Fibroblast of mammary gland (primary cell): Measurements from ENCODE around the gene TMEM30A.

ENCODE experiments used
- DNase-seq: peaks from one replicate; pipeline ENCODE4 v3.0.0-alpha.2; 2010; ENCODE audit warnings: low read depth
- H3K4me3 ChIP-seq: 2 replicates; pipeline ENCODE4 v1.5.1; 2011; ENCODE audit warnings: low read depth, mild to moderate bottlenecking, low read length, moderate library complexity; ENCODE audit not compliant: control insufficient read depth
- TF ChIP-seq, protein P1 (sequence below): conservative IDR thresholded peaks from 2 replicates; pipeline ENCODE4 v1.5.1; 2011; ENCODE audit warnings: low read depth, low read length, inconsistent platforms; ENCODE audit not compliant: control insufficient read depth, insufficient read depth

The TMEM30A gene

DNA sequence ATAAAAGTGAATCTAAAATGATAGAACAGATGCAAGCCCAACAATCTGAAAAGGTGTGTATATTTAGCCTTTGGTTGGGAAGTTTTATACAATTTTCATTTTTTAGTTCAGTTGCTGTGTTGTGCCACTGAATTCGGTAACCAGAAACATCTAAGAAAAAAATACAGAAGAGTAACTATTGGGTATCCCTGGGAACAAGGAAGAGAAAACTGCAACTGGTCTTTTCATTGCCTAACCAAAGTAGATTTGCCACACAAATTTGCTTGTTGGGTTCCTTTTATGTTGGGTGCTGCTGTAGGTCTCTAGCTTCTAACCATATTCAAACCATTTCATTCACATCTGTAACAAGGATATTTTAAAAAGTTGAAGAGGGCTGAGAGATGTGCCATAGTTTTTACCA, 2.8 kb upstream of the TMEM30A start:
- no peak overlapping the region for H3K4me3 ChIP-seq
- DNase-seq = no peak
- TF ChIP-seq, protein P1, sequence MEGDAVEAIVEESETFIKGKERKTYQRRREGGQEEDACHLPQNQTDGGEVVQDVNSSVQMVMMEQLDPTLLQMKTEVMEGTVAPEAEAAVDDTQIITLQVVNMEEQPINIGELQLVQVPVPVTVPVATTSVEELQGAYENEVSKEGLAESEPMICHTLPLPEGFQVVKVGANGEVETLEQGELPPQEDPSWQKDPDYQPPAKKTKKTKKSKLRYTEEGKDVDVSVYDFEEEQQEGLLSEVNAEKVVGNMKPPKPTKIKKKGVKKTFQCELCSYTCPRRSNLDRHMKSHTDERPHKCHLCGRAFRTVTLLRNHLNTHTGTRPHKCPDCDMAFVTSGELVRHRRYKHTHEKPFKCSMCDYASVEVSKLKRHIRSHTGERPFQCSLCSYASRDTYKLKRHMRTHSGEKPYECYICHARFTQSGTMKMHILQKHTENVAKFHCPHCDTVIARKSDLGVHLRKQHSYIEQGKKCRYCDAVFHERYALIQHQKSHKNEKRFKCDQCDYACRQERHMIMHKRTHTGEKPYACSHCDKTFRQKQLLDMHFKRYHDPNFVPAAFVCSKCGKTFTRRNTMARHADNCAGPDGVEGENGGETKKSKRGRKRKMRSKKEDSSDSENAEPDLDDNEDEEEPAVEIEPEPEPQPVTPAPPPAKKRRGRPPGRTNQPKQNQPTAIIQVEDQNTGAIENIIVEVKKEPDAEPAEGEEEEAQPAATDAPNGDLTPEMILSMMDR = no peak

DNA sequence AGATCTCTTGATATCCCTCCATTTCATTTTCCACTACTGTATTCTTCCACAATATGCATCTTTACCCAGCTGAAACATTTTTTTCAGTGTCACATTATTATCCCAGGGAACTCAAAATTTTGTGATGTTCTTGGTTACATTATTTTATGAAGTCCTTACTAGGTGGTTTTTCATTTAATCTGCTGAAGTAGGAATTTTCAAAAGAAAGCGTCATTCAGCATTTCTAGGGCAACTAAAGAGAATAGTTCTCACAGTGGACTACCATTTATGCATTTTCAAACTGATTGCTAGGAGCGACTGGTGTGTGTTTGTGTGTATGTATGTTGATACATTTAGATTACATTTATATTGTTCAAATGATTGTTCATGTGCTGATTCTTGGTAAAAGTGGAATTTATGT, 2.4 kb upstream of the TMEM30A start:
- TF ChIP-seq, protein P1 = no peak
- no peak overlapping the region for H3K4me3 ChIP-seq
- DNase-seq = no peak

DNA sequence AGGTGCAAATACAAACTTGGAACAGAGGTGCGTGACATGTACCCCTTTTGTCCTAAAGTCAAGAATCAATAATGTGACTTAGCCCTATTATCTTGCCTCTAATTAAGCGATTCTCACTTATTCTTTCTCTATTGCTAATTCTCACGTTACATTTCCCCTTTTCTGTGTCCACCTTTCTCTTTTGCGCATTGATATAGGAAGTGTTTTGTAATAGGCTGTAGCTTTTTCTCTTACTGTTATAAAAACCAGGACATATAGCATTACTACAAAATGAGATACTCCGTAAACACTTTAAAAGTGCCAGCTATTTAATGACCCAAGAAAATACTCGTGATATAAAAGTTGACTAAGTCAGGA, 669 bp upstream of the TMEM30A start:
- no peak for DNase-seq
- TF ChIP-seq, protein P1 = no peak
- peak overlapping the region; percentile 93 for H3K4me3 ChIP-seq

GRCh38 chr6:75283907-75284631, 523 bp downstream of the TMEM30A start:
- no peak for DNase-seq
- TF ChIP-seq, protein P1 = no peak

GRCh38 chr6:75282706-75283105, 1.9 kb downstream of the TMEM30A start:
- no peak for DNase-seq
- TF ChIP-seq, protein P1 = no peak
- peak overlapping the region; percentile 93 for H3K4me3 ChIP-seq

More at GRCh38 chr6:75283907-75284631, 523 bp downstream of the TMEM30A start:
- H3K4me3 ChIP-seq = peak overlapping the region; percentile 93

DNA sequence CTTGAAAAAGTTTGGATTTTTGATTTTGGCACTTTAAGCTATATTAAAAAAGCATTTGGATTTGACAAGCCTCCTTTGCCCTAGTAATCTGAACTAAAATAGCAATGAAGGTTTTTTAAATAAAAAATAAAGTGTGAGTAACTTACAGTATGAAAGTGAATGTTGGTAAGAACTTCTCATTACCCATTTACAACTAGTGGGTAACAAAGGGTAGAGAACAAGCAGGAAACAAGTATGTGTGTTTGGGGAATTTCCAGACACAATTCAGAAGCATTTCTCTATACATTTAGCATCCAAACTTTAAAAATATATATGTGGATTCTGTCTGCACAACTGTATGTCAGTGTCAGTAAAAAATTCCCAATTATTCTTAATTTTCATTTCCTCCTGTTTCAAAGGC, 2.9 kb downstream of the TMEM30A start:
- H3K4me3 ChIP-seq = peak overlapping the region; percentile 93
- no peak for DNase-seq
- TF ChIP-seq, protein P1 = no peak

DNA sequence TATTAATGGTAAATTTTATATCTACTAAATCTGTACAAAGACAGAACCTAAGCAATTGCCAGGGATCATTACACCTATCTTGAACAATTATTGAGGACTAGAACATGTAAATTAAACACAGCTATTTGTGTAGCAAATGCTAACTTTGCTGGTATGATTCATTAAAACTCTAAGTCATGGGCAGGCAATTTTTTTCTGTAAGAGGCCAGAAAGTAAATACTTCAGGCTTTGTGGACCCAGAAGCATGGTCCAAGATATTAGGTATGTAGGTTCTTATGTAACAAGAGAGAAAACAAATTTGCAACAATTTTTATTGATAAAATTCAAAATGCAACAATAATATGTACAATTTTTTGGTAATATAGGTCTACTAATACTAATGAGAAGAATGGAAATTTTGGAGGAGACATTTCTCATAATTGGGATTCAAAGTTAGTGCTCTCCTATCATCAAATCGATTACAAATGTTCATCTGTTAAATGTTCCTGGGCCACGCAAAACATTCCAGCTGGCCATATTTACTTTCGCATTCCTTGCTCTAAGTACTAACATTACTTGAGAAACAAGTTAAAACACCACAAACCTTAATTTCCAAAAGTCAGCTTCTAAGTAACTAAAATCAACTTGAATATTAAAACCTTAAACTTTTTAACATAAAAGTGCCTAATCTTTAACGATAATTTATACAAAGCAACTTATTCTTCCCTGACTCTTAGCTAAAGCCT, 4.3 kb downstream of the TMEM30A start:
- H3K4me3 ChIP-seq = peak overlapping the region; percentile 20
- DNase-seq = peak; percentile 49
- TF ChIP-seq, protein P1 = no peak
